ENCODE data around the gene WDR59. TPM values are rescaled to one million over a fixed set of nuclear protein-coding genes. Genes with fewer than 3 reads are reported as not detected.

The WDR59 gene
- total RNA-seq, 2 donors from 2014 or later = 29.6 to 59.3 TPM

- Histone ChIP-seq H3K4me1 (peaks cover 15% of the 10 kb centered on the region), H3K27ac (peak overlapping the region in 1 of 4 donors; percentile 43), H3K9me3 (no peaks in the 10 kb centered on the region), H3K27me3 (no peaks in the 10 kb centered on the region), H3K4me3 (no peak overlapping the region), H3K36me3 (replicated peaks in 1 of 2; ENCODE audit: insufficient read depth in 1 of 2, low read depth in 2 of 2) (no peaks in the 10 kb centered on the region)
- peak in 3 of 4 donors; percentile 23 to 46 (median 33) for DNase-seq
- intact Hi-C loops (cut with DNase I) = no loop called here
- no peak for TF ChIP-seq CTCF (IDR thresholded peaks at IDR 0.05)
- TF ChIP-seq POLR2A (IDR thresholded peaks at IDR 0.05) = peak in 1 of 3 donors; percentile 53
- WGBS, 2 donors = 55 to 56% methylated on average over 15 of the region's 15 CpGs
- ATAC-seq = peak; percentile 55
Measured at GRCh38 chr16:74867281-74867849, 117.6 kb downstream of the WDR59 start.

DNA sequence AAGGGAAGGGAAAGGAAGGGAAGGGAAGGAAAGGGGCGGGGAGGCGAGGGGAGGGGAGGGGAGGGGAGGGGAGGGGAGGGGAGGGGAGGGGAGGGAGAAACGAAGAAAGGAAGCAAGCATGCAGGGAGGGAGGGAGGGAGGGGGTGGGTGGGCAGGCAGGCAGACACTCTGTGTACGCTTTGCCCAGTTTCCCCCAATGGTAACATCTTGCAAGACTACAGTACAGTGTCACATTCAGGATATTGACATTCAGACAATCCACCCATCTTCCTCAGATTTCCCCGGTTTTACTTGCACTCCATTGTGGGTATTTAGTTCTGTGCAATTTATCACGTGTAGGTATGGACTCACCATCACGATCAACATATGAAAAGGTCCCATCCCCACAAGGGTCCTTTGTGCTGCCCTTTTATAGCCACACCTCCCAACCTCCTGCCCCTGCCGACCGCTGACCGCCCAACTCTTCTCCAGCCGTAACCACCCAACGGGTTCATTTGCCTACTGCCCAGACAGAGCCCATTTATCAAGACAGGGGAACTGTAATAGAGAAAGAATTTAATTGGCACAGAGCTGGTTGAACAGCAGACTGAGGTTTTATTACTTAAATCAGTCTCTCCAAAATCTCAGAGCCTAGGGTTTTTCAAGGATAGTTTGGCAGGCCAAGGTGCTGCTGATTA lies 118.9 kb downstream of the WDR59 start:
- peaks cover 15% of the 10 kb centered on the region for H3K4me1 ChIP-seq
- ATAC-seq (no peak), DNase-seq (no peak)
- no peak for TF ChIP-seq CTCF (IDR thresholded peaks at IDR 0.05)
- no peak for TF ChIP-seq POLR2A (IDR thresholded peaks at IDR 0.05)
- no peaks in the 10 kb centered on the region for H3K27me3 ChIP-seq
- intact Hi-C loops (cut with DNase I) = no loop called here
- H3K36me3 ChIP-seq (replicated peaks in 1 of 2; ENCODE audit: insufficient read depth in 1 of 2, low read depth in 2 of 2) = no peaks in the 10 kb centered on the region
- no peak overlapping the region for H3K4me3 ChIP-seq
- H3K27ac ChIP-seq = no peak overlapping the region
- H3K9me3 ChIP-seq = no peaks in the 10 kb centered on the region
- WGBS, 2 donors = 54 to 65% methylated on average over 10 to 11 of the region's 12 CpGs

DNA sequence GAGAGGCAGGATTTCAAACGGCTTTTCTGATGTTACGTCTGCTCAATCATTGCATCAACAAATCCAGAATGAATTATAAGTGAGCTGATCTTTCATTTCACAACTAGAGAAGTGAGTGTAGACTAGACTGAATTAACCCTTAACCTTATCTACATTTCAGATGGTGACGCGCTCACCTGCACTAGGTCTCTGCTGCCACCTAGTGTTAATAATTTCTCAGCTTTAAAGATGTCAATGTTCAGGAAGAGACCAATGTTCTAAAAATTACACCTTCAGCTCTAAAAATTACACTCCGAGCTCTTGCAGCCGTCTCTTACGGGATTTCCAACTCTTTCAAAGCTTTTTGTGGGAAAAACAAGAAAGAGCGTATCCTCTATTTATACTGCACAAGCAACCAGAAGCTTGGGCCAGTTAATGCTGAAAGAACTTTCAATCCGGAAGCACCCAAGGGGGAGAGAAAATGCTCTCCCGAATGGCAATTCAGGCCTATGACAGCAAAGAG lies 122.1 kb downstream of the WDR59 start:
- peaks cover 15% of the 10 kb centered on the region for H3K4me1 ChIP-seq
- 17 to 19% methylated on average over 10 of the region's 10 CpGs for WGBS, 2 donors
- TF ChIP-seq CTCF (IDR thresholded peaks at IDR 0.05) (peak; percentile 77 to 90 (median 87)), POLR2A (IDR thresholded peaks at IDR 0.05) (no peak)
- no peaks in the 10 kb centered on the region for H3K27me3 ChIP-seq
- H3K4me3 ChIP-seq = no peak overlapping the region
- H3K36me3 ChIP-seq (replicated peaks in 1 of 2; ENCODE audit: insufficient read depth in 1 of 2, low read depth in 2 of 2) = no peaks in the 10 kb centered on the region
- H3K27ac ChIP-seq = no peak overlapping the region
- DNase-seq = no peak
- H3K9me3 ChIP-seq = no peaks in the 10 kb centered on the region
- ATAC-seq = peak; percentile 70
- intact Hi-C loops (cut with DNase I) = no loop called here

DNA sequence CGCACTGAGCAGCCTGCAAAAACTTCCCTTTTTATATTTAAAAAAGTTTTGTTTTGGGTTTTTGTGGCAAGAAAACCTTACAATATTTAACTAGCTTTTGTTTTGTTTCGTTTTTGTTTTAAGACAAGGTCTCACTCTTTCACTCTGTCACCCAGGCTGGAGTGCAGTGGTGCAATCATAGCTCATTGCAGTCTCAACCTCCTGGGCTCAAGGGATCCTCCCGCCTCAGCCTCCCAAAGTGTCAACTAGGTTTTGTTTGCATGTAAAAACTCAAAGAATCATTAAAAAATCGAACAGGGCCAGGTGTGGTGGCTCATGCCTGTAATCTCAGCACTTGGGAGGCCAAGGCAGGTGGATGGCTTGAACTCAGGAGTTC lies 132.4 kb downstream of the WDR59 start:
- ATAC-seq (no peak), DNase-seq (no peak)
- Histone ChIP-seq H3K27me3 (no peaks in the 10 kb centered on the region), H3K4me1 (no peaks in the 10 kb centered on the region), H3K27ac (no peak overlapping the region), H3K9me3 (no peaks in the 10 kb centered on the region), H3K4me3 (no peak overlapping the region), H3K36me3 (replicated peaks in 1 of 2; ENCODE audit: insufficient read depth in 1 of 2, low read depth in 2 of 2) (no peaks in the 10 kb centered on the region)
- intact Hi-C loops (cut with DNase I) = no loop called here
- WGBS, 2 donors = 64% methylated on average over 4 of the region's 4 CpGs
- TF ChIP-seq POLR2A (IDR thresholded peaks at IDR 0.05) (no peak), CTCF (IDR thresholded peaks at IDR 0.05) (no peak)
